ENCODE data around the gene MUC2. TPM values are rescaled to one million over a fixed set of nuclear protein-coding genes. Genes with fewer than 3 reads are reported as not detected.
A peak's percentile ranks its signal among the peaks of the same experiment; 100 is the strongest.

The MUC2 gene
- total and polyA plus RNA-seq, 8 donors, result under 0.01 to 1,040 (median 0.45) TPM; not detected in 3

GRCh38 chr11:1032310-1032891 lies 42.3 kb upstream of the MUC2 start:
- Histone ChIP-seq H3K27me3 (peaks cover 0 to 87% (median 25%) of the 10 kb centered on the region in 3 donors), H3K4me1 (peaks cover 0 to 37% (median 24%) of the 10 kb centered on the region in 4 donors), H3K9me3 (no peaks in the 10 kb centered on the region), H3K36me3 (no peaks in the 10 kb centered on the region), H3K4me3 (no peak overlapping the region), H3K27ac (no peak overlapping the region)
- 53 to 85% (median 74%) methylated on average over 9 to 12 of the region's 12 CpGs for WGBS, 5 donors
- intact Hi-C loops (cut with DNase I; ENCODE audit: low total_unique reads), result no loop called here
- no peak for DNase-seq
- TF ChIP-seq POLR2AphosphoS5 (IDR thresholded peaks at IDR 0.05) (peak in 1 of 3 donors; percentile 36), POLR2A (IDR thresholded peaks at IDR 0.05) (no peak), EP300 (IDR thresholded peaks at IDR 0.05) (no peak), CTCF (IDR thresholded peaks at IDR 0.05) (no peak)

GRCh38 chr11:1033016-1033798 lies 41.5 kb upstream of the MUC2 start:
- TF ChIP-seq POLR2A (IDR thresholded peaks at IDR 0.05), result no peak
- TF ChIP-seq POLR2AphosphoS5 (IDR thresholded peaks at IDR 0.05), result peak in 1 of 3 donors; percentile 12
- TF ChIP-seq EP300 (IDR thresholded peaks at IDR 0.05), result no peak
- DNase-seq, result no peak
- Histone ChIP-seq H3K27ac (no peak overlapping the region), H3K9me3 (no peaks in the 10 kb centered on the region), H3K27me3 (peaks cover 0 to 87% (median 32%) of the 10 kb centered on the region in 3 donors), H3K4me1 (peaks cover 0 to 37% (median 24%) of the 10 kb centered on the region in 4 donors), H3K4me3 (no peak overlapping the region), H3K36me3 (no peaks in the 10 kb centered on the region)
- 31 to 69% (median 52%) methylated on average over 26 to 38 of the region's 38 CpGs for WGBS, 5 donors
- intact Hi-C loops (cut with DNase I; ENCODE audit: low total_unique reads), result no loop called here

- Histone ChIP-seq H3K9me3 (no peaks in the 10 kb centered on the region), H3K4me1 (peaks cover 0 to 37% (median 24%) of the 10 kb centered on the region in 4 donors), H3K36me3 (no peaks in the 10 kb centered on the region), H3K4me3 (peak overlapping the region in 1 of 4 donors; percentile 41), H3K27me3 (peaks cover 0 to 84% (median 32%) of the 10 kb centered on the region in 3 donors), H3K27ac (no peak overlapping the region)
- TF ChIP-seq POLR2A (IDR thresholded peaks at IDR 0.05), result no peak
- peak in 1 of 3 donors; percentile 37 for TF ChIP-seq POLR2AphosphoS5 (IDR thresholded peaks at IDR 0.05)
- no peak for DNase-seq
- WGBS, 5 donors, result 38 to 58% (median 55%) methylated on average over 8 of the region's 8 CpGs
- intact Hi-C loops (cut with DNase I; ENCODE audit: low total_unique reads), result no loop called here
Observed at GRCh38 chr11:1034001-1034400, 40.7 kb upstream of the MUC2 start.

GRCh38 chr11:1034456-1035295 lies 40.0 kb upstream of the MUC2 start:
- no peak for DNase-seq
- 25 to 53% (median 51%) methylated on average over 21 to 39 of the region's 39 CpGs for WGBS, 5 donors
- peak overlapping the region in 1 of 5 donors; percentile 74 for H3K27ac ChIP-seq
- intact Hi-C loops (cut with DNase I; ENCODE audit: low total_unique reads), result no loop called here
- TF ChIP-seq CTCF (IDR thresholded peaks at IDR 0.05) (no peak), POLR2AphosphoS5 (IDR thresholded peaks at IDR 0.05) (peak in 1 of 3 donors; percentile 22)
- peak overlapping the region in 1 of 4 donors; percentile 41 for H3K4me3 ChIP-seq
- H3K27me3 ChIP-seq, result peaks cover 0 to 80% (median 32%) of the 10 kb centered on the region in 3 donors
- H3K4me1 ChIP-seq, result peaks cover 0 to 39% (median 28%) of the 10 kb centered on the region in 4 donors
- H3K9me3 ChIP-seq, result no peaks in the 10 kb centered on the region
- no peaks in the 10 kb centered on the region for H3K36me3 ChIP-seq

Measured in stomach (tissue), 9 donors.